HCT116 (cell line): ENCODE data around the gene PRPF6. TPM values are rescaled to one million over a fixed set of nuclear protein-coding genes. Genes with fewer than 3 reads are reported as not detected.
A peak's percentile ranks its signal among the peaks of the same experiment; 100 is the strongest.

Experiments used
- ATAC-seq: fragments of 200-7000 bp; cut with Tn5 transposase; 2 replicates; pipeline ENCODE4 v1.9.1; 2020; ENCODE audit warnings: mild to moderate bottlenecking, moderate library complexity
- BruUV-seq: library from RNA; stranded (reverse); fragments of 400-500 nt; replicated peaks from 2 replicates; lab custom pipeline; 2021; lab: Mats Ljungman, UMichigan
- CTCF ChIA-PET: fragments of 300-600 bp; sonication (Branson Sonifier 250); formaldehyde crosslinking; loops from one replicate; lab custom pipeline; 2021; ENCODE audit warnings: antibody characterized with exemption; lab: Charles Lee
- POLR2A ChIA-PET: fragments of 300-600, 350-600 bp; sonication (Branson Sonifier 250); formaldehyde crosslinking; loops from one replicate; lab custom pipeline; 2021; ENCODE audit warnings: antibody characterized with exemption; lab: Charles Lee
- RAD21 ChIA-PET, 2 experiments: fragments of 300-600 bp; sonication (Branson Sonifier 250); formaldehyde crosslinking; loops; one replicate each; lab custom pipeline; 2023; ENCODE audit warnings: low total read pairs in 2 of 2; ENCODE audit not compliant: uncharacterized antibody in 2 of 2, unreplicated experiment in 2 of 2, low non-redundant PET in 1 of 2; lab: Charles Lee
- DNase-seq: peaks from one replicate; pipeline ENCODE4 v3.0.0-alpha.2; 2010; ENCODE audit warnings: low read depth, low spot score
- H2AFZ ChIP-seq: fragments of 200-600 bp; shearing (Covaris generic), sonication (generic); 2 replicates; pipeline ENCODE4 v1.6.1; 2017; ENCODE audit warnings: low read depth, mixed run types, mixed read lengths, antibody characterized with exemption, low read length; ENCODE audit not compliant: poor library complexity, severe bottlenecking
- H3K27ac ChIP-seq: 2 replicates; pipeline ENCODE4 v1.5.1; 2012; ENCODE audit warnings: low read depth, low read length
- H3K27me3 ChIP-seq: fragments of 200-600 bp; sonication (generic); 2 replicates; pipeline ENCODE4 v1.6.1; 2016; ENCODE audit warnings: mixed run types, low read length, mixed read lengths; ENCODE audit not compliant: insufficient read depth
- H3K36me3 ChIP-seq, 2 experiments: fragments of 200-500 bp in 1 of 2; fragments of 200-600 bp in 1 of 2; sonication (Bioruptor generic) in 1 of 2; sonication (generic) in 1 of 2; 2 replicates each; pipeline versions ENCODE4 v1.5.1 to v1.6.1; 2014 to 2016; ENCODE audit warnings: low read length in 2 of 2, inconsistent platforms in 1 of 2, mixed read lengths in 1 of 2, mixed run types in 1 of 2; ENCODE audit not compliant: insufficient read depth in 2 of 2, control insufficient read depth in 1 of 2
- H3K4me1 ChIP-seq, 2 experiments: fragments of 200-600 bp in 1 of 2; sonication (generic) in 1 of 2; 2 replicates each; pipeline versions ENCODE4 v1.5.1 to v1.6.1; 2012 to 2017; ENCODE audit warnings: low read length in 2 of 2, inconsistent platforms in 1 of 2, mild to moderate bottlenecking in 1 of 2, mixed read lengths in 1 of 2, mixed run types in 1 of 2, moderate library complexity in 1 of 2; ENCODE audit not compliant: insufficient read depth in 2 of 2, control insufficient read depth in 1 of 2
- H3K4me2 ChIP-seq: fragments of 200-600 bp; sonication (generic); 2 replicates; pipeline ENCODE4 v1.6.1; 2017; ENCODE audit warnings: mixed run types, low read length, mixed read lengths
- H3K4me3 ChIP-seq, 2 experiments: fragments of 200-600 bp in 1 of 2; sonication (generic) in 1 of 2; replicated peaks in 1 of 2; 2 replicates each; pipeline ENCODE4 v1.5.1; 2011 to 2016; ENCODE audit warnings: low read length in 2 of 2, control low read depth in 1 of 2, low read depth in 1 of 2, mild to moderate bottlenecking in 1 of 2, mixed read lengths in 1 of 2, mixed run types in 1 of 2
- H3K79me2 ChIP-seq: fragments of 200-600 bp; sonication (generic); 2 replicates; pipeline ENCODE4 v1.6.1; 2017; ENCODE audit warnings: mild to moderate bottlenecking, mixed run types, low read length, moderate library complexity, mixed read lengths; ENCODE audit not compliant: insufficient read depth
- H3K9ac ChIP-seq: fragments of 200-600 bp; sonication (generic); 2 replicates; pipeline ENCODE4 v1.6.1; 2016; ENCODE audit warnings: low read length, mixed read lengths
- H3K9me2 ChIP-seq: fragments of 200-600 bp; sonication (generic), shearing (Covaris generic); 2 replicates; pipeline ENCODE4 v1.6.1; 2017; ENCODE audit warnings: mixed run types, mild to moderate bottlenecking, moderate library complexity; ENCODE audit not compliant: insufficient read depth
- H3K9me3 ChIP-seq, 2 experiments: fragments of 200-500 bp in 1 of 2; fragments of 200-600 bp in 1 of 2; sonication (Bioruptor generic) in 1 of 2; sonication (generic) in 1 of 2; 2 replicates each; pipeline ENCODE4 v1.6.1; 2014 to 2017; ENCODE audit warnings: low read length in 2 of 2, mixed read lengths in 2 of 2, inconsistent platforms in 1 of 2, low read depth in 1 of 2, mild to moderate bottlenecking in 1 of 2, mixed run types in 1 of 2, moderate library complexity in 1 of 2; ENCODE audit not compliant: control insufficient read depth in 1 of 2, insufficient read depth in 1 of 2
- H4K20me1 ChIP-seq: fragments of 200-600 bp; sonication (generic), shearing (Covaris generic); 2 replicates; pipeline ENCODE4 v1.6.1; 2017; ENCODE audit warnings: mixed run types, mild to moderate bottlenecking, moderate library complexity; ENCODE audit not compliant: insufficient read depth
- EGR1 ChIP-seq: IDR thresholded peaks from 2 replicates; pipeline ENCODE4 v1.6.1; 2012; ENCODE audit warnings: low read depth
- POLR2A ChIP-seq: IDR thresholded peaks from 2 replicates; pipeline ENCODE4 v1.7.0; 2011; ENCODE audit warnings: borderline replicate concordance; ENCODE audit not compliant: insufficient read depth, insufficient read length; ENCODE audit errors: extremely low read depth
- RAD21 ChIP-seq: IDR thresholded peaks from 2 replicates; pipeline ENCODE4 v1.6.1; 2012; ENCODE audit warnings: low read depth, mild to moderate bottlenecking
- SIN3A ChIP-seq: IDR thresholded peaks from 2 replicates; pipeline ENCODE4 v1.6.1; 2012; ENCODE audit warnings: low read depth
- SP1 ChIP-seq: IDR thresholded peaks from 2 replicates; pipeline ENCODE4 v1.6.1; 2012; ENCODE audit warnings: low read depth
- ZFX ChIP-seq: fragments of 450-650 bp; IDR thresholded peaks from 2 replicates; pipeline ENCODE4 v1.6.1; 2017
- ZNF274 ChIP-seq: fragments of 200-500 bp; sonication (Bioruptor generic); IDR thresholded peaks from 2 replicates; pipeline ENCODE4 v1.6.1; 2014; ENCODE audit warnings: mild to moderate bottlenecking, low read depth, low read length, inconsistent platforms
- intact Hi-C: fragments of 100-400 bp; cut with micrococcal nuclease; formaldehyde crosslinking; loops from 2 replicates; pipeline ENCODE4 v1.10.0; 2022
- total RNA-seq: library from RNA; stranded (reverse); gene quantifications from one replicate; pipeline ENCODE4 v1.2.1, GENCODE V29; 2021; ENCODE audit not compliant: unreplicated experiment
- TF ChIP-seq, protein P1 (sequence below): IDR thresholded peaks from 2 replicates; pipeline ENCODE4 v1.6.1; 2011; ENCODE audit warnings: mild to moderate bottlenecking, low read length, moderate library complexity; ENCODE audit not compliant: insufficient replicate concordance; ENCODE audit errors: extremely low read depth
- TF ChIP-seq, protein P2 (sequence below): IDR thresholded peaks from 2 replicates; pipeline ENCODE4 v1.6.1; 2012; ENCODE audit warnings: low read depth

Gene PRPF6
- total RNA-seq, 1 experiment from 2014 or later = 74.9 TPM

DNA sequence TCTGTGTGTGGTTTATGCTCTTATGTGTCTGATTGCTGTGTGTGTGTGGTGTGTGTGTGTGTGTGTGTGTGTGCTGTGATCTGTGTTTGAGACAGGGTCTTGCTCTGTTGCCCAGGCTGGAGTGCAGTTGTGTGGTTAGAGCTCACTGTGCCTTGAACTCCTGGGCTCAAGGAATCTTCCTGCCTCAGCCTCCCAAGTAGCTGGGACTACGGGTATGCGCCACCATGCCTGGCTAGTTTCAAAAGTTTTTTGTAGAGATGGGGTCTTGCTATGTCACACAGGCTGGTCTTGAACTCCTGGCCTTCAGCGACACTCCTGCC, 7.8 kb upstream of the PRPF6 start:
- Histone ChIP-seq H4K20me1 (no peaks in the 10 kb centered on the region), H3K4me3 (no peak overlapping the region), H2AFZ (no peak overlapping the region), H3K79me2 (peaks cover 4% of the 10 kb centered on the region; the same call in 1 of the 2 replicates), H3K4me1 (peaks cover 22 to 47% of the 10 kb centered on the region in 2 experiments), H3K9me3 (no peaks in the 10 kb centered on the region), H3K4me2 (peak overlapping the region; percentile 94), H3K9ac (peak overlapping the region; percentile 62), H3K27me3 (no peaks in the 10 kb centered on the region), H3K27ac (no peak overlapping the region), H3K36me3 (no peaks in the 10 kb centered on the region), H3K9me2 (no peaks in the 10 kb centered on the region)
- POLR2A ChIA-PET = interaction anchor here (0.7 to 1.1 kb wide), 2 partner anchors 56 to 434 kb away, joined by 3 read pairs; no protein-coding TSS in a partner anchor
- no TSS peak for BruUV-seq
- RAD21 ChIA-PET = interaction anchor here (0.6 to 1.2 kb wide), 4 partner anchors 17 to 477 kb away, joined by 3 to 4 read pairs (median 3); partner anchors contain the start of gene UCKL1 (in 1 of the 2)
- intact Hi-C loops = loop anchor here (1.0 to 10.0 kb wide), 3 partner anchors 64 to 188 kb away; partner anchors contain the start of genes ABHD16B and TPD52L2
- DNase-seq (no peak), ATAC-seq (no peak)
- TF ChIP-seq RAD21 (no peak), SP1 (no peak), ZFX (no peak), ZNF274 (no peak), POLR2A (no peak), SIN3A (no peak), EGR1 (no peak)
- TF ChIP-seq, protein P1, sequence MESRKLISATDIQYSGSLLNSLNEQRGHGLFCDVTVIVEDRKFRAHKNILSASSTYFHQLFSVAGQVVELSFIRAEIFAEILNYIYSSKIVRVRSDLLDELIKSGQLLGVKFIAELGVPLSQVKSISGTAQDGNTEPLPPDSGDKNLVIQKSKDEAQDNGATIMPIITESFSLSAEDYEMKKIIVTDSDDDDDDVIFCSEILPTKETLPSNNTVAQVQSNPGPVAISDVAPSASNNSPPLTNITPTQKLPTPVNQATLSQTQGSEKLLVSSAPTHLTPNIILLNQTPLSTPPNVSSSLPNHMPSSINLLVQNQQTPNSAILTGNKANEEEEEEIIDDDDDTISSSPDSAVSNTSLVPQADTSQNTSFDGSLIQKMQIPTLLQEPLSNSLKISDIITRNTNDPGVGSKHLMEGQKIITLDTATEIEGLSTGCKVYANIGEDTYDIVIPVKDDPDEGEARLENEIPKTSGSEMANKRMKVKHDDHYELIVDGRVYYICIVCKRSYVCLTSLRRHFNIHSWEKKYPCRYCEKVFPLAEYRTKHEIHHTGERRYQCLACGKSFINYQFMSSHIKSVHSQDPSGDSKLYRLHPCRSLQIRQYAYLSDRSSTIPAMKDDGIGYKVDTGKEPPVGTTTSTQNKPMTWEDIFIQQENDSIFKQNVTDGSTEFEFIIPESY = no peak
- TF ChIP-seq, protein P2, sequence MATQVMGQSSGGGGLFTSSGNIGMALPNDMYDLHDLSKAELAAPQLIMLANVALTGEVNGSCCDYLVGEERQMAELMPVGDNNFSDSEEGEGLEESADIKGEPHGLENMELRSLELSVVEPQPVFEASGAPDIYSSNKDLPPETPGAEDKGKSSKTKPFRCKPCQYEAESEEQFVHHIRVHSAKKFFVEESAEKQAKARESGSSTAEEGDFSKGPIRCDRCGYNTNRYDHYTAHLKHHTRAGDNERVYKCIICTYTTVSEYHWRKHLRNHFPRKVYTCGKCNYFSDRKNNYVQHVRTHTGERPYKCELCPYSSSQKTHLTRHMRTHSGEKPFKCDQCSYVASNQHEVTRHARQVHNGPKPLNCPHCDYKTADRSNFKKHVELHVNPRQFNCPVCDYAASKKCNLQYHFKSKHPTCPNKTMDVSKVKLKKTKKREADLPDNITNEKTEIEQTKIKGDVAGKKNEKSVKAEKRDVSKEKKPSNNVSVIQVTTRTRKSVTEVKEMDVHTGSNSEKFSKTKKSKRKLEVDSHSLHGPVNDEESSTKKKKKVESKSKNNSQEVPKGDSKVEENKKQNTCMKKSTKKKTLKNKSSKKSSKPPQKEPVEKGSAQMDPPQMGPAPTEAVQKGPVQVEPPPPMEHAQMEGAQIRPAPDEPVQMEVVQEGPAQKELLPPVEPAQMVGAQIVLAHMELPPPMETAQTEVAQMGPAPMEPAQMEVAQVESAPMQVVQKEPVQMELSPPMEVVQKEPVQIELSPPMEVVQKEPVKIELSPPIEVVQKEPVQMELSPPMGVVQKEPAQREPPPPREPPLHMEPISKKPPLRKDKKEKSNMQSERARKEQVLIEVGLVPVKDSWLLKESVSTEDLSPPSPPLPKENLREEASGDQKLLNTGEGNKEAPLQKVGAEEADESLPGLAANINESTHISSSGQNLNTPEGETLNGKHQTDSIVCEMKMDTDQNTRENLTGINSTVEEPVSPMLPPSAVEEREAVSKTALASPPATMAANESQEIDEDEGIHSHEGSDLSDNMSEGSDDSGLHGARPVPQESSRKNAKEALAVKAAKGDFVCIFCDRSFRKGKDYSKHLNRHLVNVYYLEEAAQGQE = no peak
- CTCF ChIA-PET = interaction anchor here (1.4 to 2.1 kb wide), 5 partner anchors 15 to 664 kb away, joined by 5 to 30 read pairs (median 12); partner anchors contain the start of genes PTK6 and TPD52L2
